Activated T-cell treated with anti-CD3 and anti-CD28 coated beads, Interleukin-2, amount 50 U/mL, for 4 hours (primary cell): Measurements from ENCODE around the gene TMEM107. TPM values are rescaled to one million over a fixed set of nuclear protein-coding genes. Genes with fewer than 3 reads are reported as not detected.

Source experiments
- ATAC-seq, 2 donors: fragments of 200-7000 bp; cut with Tn5 transposase; one replicate each; pipeline ENCODE4 v1.10.0; 2021
- DNase-seq: peaks from one replicate; pipeline ENCODE4 v3.0.0-alpha.2; 2020
- H3K27me3 Mint-ChIP-seq: one replicate; pipeline ENCODE4 v1.8.0; 2021; ENCODE audit warnings: low read depth, mixed read lengths
- H3K36me3 Mint-ChIP-seq: one replicate; pipeline ENCODE4 v1.8.0; 2022; ENCODE audit warnings: mixed read lengths; ENCODE audit not compliant: insufficient read depth
- H3K4me1 Mint-ChIP-seq: one replicate; pipeline ENCODE4 v1.8.0; 2021; ENCODE audit warnings: low read depth, mixed read lengths
- H3K4me3 Mint-ChIP-seq: one replicate; pipeline ENCODE4 v1.8.0; 2021; ENCODE audit warnings: mild to moderate bottlenecking, moderate library complexity, mixed read lengths
- H3K9me3 Mint-ChIP-seq: one replicate; pipeline ENCODE4 v1.8.0; 2021; ENCODE audit warnings: mixed read lengths
- total RNA-seq, 3 donors: library from RNA; stranded (reverse); gene quantifications; one replicate each; pipeline ENCODE4 v1.2.1, GENCODE V29; 2021

The TMEM107 gene
- total RNA-seq, 3 donors from 2014 or later, result 11.9 to 18.6 (median 18.1) TPM

DNA sequence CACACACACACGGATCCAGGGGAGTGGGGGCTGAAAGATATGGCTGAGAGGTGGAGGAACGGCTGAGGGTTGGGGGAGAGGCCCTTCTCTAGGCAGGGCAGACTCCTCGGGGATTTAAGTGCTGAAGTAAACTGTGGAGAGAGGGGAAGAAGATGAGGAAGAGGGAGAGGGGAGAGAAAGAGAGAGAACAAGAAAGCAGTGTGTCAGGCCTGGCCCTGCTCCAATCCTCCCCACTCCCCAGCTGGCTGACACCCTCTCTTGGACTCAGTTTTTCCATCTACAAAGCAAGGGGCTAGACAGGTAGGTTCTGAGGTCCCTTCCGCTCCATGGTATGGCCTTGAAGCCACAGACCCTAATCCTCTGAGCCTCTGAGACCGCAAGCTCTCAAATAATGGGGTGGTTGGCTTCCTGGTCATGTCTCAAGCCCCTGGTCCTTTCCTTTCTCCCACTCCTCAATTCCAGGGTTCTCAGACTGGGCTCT is 15.4 kb downstream of the TMEM107 start:
- Mint-ChIP-seq H3K36me3 (peaks cover 21% of the 10 kb centered on the region), H3K4me1 (peaks cover 56% of the 10 kb centered on the region), H3K27me3 (no peaks in the 10 kb centered on the region), H3K9me3 (no peaks in the 10 kb centered on the region), H3K4me3 (peak overlapping the region; percentile 88)
- no peak for ATAC-seq
- DNase-seq, result no peak

DNA sequence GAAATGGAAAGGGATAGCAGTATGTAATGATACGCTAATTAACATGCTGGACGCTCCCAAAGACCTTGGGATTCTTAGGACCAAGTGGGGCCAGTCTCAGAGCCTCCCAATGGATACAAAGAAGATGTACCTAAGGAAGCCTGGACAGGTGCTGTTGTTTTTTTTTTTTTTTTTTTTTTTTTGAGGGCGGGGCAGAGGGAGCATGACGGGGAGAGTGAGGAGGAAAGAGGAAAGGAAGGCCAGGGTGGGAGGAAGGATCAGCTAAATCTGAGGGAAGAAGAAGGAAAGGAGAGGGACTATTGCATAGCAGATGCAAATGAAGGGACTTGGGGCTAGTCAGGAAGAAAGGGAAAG is 16.0 kb downstream of the TMEM107 start:
- ATAC-seq (no peak), DNase-seq (no peak)
- H3K36me3 Mint-ChIP-seq, result peaks cover 21% of the 10 kb centered on the region
- H3K4me3 Mint-ChIP-seq, result peak overlapping the region; percentile 57
- H3K9me3 Mint-ChIP-seq, result no peaks in the 10 kb centered on the region
- H3K4me1 Mint-ChIP-seq, result peaks cover 56% of the 10 kb centered on the region
- H3K27me3 Mint-ChIP-seq, result no peaks in the 10 kb centered on the region

DNA sequence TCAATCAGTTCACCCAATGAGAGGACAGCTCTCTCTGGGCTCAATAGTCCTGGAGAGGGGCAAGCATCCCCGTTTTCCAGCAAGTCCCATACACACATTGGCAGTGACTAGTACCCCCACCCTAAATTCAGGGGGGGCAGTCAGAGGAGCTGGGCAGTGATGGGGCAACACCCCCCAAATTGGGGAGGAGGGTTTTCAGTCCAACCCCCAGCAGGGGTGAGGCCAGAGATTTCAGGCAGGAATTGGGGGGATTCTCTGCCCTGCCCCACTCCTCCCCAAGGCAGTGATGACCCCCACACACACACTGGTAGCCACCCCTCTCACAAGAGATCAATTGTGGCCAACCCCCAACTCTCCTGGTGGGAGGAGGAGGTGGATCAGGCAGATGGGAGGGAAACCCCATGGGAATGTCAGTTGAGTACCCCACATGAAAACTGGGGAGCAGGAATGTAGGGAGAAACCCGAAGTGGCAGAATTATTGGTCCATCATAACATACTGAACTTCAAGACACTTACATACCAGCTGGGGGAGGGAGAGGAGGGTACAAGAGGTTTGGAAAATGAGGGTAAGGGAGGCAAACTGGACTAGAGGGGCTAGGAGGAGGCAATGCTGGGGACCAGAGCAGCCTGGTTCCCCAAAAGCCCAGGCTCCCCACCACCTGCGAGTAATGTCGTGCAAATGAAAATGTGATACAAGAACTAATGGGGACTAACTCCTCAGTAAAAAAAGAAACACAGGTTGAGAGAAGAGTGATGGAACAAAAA is 16.5 kb downstream of the TMEM107 start:
- ATAC-seq, result no peak
- peaks cover 21% of the 10 kb centered on the region for H3K36me3 Mint-ChIP-seq
- no peaks in the 10 kb centered on the region for H3K27me3 Mint-ChIP-seq
- no peak for DNase-seq
- peak overlapping the region; percentile 58 for H3K4me3 Mint-ChIP-seq
- H3K9me3 Mint-ChIP-seq, result no peaks in the 10 kb centered on the region
- H3K4me1 Mint-ChIP-seq, result peaks cover 50% of the 10 kb centered on the region

DNA sequence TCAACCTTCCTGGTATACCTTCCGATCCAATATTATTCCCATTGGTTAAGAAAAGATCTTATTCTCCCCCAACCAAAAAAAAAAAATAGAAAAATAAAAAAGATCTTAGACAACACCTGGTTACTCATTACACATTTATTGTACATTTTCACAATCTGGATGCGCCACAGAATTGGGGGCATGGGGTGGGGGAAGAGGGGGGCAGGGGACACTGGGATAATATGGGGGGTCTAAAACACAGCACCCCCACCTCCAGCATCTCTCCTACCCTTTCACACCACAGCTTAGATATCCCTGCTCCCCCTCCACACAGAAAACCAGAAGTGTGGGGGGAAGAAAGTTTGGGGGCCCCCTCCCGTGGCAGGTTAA is 17.2 kb downstream of the TMEM107 start:
- DNase-seq, result no peak
- Mint-ChIP-seq H3K4me1 (peaks cover 45% of the 10 kb centered on the region), H3K9me3 (no peaks in the 10 kb centered on the region), H3K27me3 (no peaks in the 10 kb centered on the region), H3K36me3 (peaks cover 21% of the 10 kb centered on the region), H3K4me3 (peak overlapping the region; percentile 68)
- no peak for ATAC-seq

DNA sequence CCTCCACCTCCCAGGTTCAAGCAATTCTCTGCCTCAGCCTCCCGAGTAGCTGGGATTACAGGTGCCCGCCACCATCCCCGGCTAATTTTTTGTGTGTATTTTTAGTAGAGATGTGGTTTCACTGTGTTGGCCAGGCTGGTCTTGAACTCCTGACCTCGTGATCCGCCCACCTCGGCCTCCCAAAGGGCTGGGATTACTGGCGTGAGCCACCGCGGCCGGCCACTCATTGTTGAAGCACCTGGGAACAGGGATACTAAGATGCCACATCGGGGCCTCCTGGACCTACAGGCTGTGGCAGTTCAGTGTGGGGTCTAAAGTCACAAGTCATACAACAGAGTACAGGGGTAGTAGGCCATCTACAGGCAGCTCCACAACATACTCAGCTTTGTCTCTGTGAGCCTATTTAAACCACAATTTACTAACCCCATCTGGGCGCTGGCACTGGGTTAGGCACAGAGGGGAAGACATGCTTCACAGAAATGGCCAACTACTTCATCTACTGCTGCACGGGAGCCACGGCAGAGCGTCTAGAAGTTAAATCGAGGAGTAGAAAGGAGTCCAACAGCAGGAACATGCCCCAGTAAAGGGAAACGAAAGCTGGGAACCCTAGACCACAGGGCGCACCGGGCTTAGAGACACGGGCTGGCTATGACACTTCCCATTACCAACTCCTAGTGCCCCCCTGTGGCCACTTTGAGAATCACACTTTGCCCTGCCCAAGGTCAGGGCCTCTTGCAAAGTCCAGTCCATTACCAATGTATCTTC is 17.7 kb downstream of the TMEM107 start:
- H3K9me3 Mint-ChIP-seq, result no peaks in the 10 kb centered on the region
- H3K36me3 Mint-ChIP-seq, result peaks cover 21% of the 10 kb centered on the region
- H3K4me3 Mint-ChIP-seq, result peak overlapping the region; percentile 68
- H3K27me3 Mint-ChIP-seq, result no peaks in the 10 kb centered on the region
- peak; percentile 83 for DNase-seq
- H3K4me1 Mint-ChIP-seq, result peaks cover 39% of the 10 kb centered on the region
- ATAC-seq, result no peak

DNA sequence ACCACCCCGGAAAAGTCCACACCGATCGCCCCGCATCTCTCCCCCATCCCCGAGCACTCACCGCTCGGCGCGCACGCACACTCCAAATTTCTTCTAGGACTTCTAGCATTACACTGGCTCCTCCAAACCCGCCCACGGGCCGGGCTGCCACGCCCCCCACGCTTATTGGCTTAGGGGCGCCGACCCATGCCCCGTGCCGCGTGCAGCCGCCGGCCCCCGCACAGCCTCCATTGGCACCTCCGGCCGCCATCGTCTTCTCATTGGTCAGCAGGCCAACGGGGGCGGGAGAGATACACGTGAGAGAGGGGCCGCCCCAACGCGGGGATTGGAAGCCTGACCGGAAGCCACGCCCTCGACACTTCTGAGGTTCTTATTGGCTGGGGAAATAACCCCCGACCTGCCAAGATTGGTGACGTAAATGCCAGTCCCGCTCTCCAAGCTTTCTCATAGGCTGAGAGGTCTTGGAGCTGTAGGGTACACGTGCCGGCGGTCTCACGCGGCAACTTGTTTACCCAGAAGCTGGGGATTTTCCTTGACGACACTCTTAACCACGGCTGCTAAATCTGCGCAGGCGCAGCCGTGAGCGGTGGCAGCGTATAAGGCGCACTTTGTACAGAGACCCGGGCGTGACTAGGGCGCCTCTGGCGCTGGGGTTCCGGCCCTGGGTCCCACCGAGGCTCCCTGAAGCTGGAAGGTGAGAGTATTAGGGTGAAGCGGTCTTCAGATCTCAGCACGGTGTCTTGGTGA is 19.8 kb downstream of the TMEM107 start:
- H3K36me3 Mint-ChIP-seq, result peaks cover 17% of the 10 kb centered on the region
- peaks cover 36% of the 10 kb centered on the region for H3K4me1 Mint-ChIP-seq
- DNase-seq, result peak; percentile 100
- H3K27me3 Mint-ChIP-seq, result no peaks in the 10 kb centered on the region
- H3K9me3 Mint-ChIP-seq, result no peaks in the 10 kb centered on the region
- no peak overlapping the region for H3K4me3 Mint-ChIP-seq
- ATAC-seq, result peak; percentile 78 to 79

DNA sequence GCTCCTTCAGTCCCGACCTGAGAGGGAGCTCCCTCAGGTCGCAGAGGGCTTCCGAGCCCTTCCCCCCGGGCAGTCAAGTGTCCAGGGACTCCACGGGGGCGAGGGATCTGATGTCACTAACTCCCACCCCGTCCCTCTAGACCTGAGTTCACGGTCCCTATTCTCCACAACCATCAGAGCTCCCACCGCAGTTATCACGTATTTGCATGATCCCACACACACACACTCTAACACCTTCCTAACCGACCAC is 20.3 kb downstream of the TMEM107 start:
- H3K36me3 Mint-ChIP-seq, result peaks cover 13% of the 10 kb centered on the region

DNA sequence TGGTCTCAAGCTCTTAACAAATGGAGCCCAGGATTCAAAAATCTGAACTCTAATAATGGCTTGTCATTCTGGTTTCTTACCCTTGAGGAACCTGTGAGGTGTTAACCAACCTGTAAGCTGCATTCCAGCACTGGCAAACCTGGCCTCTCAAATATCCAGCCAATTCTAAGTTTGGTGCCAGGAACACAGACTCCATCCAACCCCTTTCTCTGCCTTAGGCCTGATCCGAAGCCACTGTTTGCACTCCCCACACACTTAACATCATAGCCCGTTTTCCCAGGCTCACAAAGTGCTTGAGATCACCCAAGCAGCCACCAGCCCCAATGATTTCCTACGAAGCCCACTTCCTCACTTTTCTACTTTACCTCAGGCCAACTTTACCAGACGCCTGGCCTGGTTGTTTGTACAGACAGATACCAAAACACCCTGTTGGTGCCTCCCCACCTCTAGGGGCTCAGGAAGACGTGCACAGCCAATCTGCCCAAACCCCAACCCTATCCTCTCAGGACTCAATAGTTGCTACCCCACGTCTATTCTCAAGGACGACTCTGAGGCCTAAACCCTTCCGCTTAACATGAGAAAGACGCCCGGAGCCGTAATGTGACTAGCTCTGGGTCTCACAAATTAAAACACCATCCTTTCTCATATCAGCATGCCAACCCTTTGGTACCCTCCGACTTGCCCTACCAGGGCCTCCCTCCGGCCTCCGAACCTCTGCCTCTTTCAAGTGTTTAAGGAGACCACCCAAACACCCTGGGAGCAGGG is 20.8 kb downstream of the TMEM107 start:
- Mint-ChIP-seq H3K4me3 (no peak overlapping the region), H3K9me3 (no peaks in the 10 kb centered on the region), H3K36me3 (peaks cover 9% of the 10 kb centered on the region), H3K4me1 (peaks cover 34% of the 10 kb centered on the region), H3K27me3 (no peaks in the 10 kb centered on the region)
- ATAC-seq (no peak), DNase-seq (no peak)

More for the DNA sequence above, 20.3 kb downstream of the TMEM107 start:
- no peaks in the 10 kb centered on the region for H3K9me3 Mint-ChIP-seq
- no peak for DNase-seq
- ATAC-seq, result no peak
- H3K4me1 Mint-ChIP-seq, result peaks cover 33% of the 10 kb centered on the region
- no peaks in the 10 kb centered on the region for H3K27me3 Mint-ChIP-seq
- no peak overlapping the region for H3K4me3 Mint-ChIP-seq

DNA sequence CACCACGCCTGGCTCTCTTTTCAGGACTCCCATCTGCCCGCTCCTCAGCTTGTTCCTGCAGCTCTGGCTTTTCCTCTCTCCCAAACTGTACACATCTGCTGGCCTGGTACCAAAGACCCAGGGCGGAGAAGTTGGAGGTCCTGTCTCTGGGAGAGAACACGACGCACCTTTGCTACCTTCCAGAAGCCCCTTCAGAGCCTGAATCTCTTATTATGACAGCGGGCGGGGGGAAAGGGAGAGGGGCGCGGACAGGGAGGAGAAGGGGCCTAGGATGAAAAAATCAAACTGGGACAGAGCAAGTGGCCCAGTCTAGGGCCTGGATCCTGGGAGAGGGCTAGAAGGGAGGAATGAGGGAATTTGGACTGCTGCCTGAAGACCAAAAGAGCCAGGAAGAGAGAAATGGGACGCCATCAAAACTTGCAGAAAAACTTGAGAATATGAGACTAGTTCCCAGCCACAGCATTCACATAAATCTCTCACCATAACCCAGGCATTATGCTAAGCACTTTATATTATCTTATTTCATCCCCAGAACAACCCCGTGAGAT is 21.5 kb downstream of the TMEM107 start:
- peaks cover 8% of the 10 kb centered on the region for H3K36me3 Mint-ChIP-seq
- no peaks in the 10 kb centered on the region for H3K9me3 Mint-ChIP-seq
- H3K27me3 Mint-ChIP-seq, result no peaks in the 10 kb centered on the region
- ATAC-seq (no peak), DNase-seq (no peak)
- peaks cover 31% of the 10 kb centered on the region for H3K4me1 Mint-ChIP-seq
- no peak overlapping the region for H3K4me3 Mint-ChIP-seq

DNA sequence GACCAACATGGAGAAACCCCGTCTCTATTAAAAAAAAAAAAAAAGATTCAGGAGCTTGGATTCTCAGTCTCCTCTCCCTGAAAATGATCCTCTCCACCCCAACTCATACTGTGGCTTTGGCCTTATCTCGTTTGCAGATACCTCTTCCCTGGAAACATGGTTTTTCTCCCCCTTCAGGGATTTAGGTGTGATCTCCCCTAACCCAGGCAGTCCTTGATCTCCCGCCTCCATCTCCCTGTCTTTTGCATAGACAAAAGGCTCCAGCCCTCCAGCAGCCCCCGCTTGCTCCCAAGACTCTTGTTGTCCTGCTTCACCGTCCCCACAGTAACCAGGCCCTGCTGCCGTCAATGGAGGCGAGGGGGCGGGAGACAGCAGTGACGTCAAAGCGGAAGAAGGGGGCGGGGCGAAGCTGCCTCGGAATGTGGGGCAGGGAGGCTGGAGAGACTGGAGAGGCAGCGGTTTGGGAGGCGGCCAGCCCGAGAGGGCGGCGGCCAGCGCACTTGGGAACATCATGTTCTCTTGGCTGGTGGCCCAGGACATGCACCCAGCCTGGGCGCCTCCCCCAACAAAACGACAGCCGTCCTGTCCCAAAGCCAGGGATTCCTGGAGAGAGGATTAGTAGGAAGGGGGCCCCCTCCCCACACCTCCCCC is 22.1 kb downstream of the TMEM107 start:
- peaks cover 29% of the 10 kb centered on the region for H3K4me1 Mint-ChIP-seq
- no peak overlapping the region for H3K4me3 Mint-ChIP-seq
- peaks cover 11% of the 10 kb centered on the region for H3K36me3 Mint-ChIP-seq
- DNase-seq (peak; percentile 84), ATAC-seq (no peak)
- no peaks in the 10 kb centered on the region for H3K27me3 Mint-ChIP-seq
- no peaks in the 10 kb centered on the region for H3K9me3 Mint-ChIP-seq

DNA sequence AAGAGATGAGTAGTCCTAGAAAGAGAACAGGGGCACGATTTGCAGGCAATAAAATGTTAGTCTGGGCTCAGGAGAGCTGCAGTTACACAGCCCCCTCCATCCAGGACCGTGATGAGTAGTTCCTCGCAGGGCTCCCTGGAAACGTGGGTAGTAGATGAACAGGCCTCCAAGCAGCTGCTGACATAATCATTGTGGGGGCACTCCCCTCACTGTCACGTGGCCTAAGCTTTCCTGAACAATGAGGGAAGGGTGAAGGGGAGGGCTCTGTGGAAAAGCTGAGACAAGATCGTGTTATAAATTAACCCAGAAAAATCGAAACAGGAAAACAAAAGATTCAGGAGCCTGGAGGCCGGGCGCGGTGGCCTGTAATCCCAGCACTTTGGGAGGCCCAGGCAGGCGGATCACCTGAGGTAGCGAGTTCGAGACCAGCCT is 22.6 kb downstream of the TMEM107 start:
- Mint-ChIP-seq H3K4me3 (no peak overlapping the region), H3K4me1 (peaks cover 24% of the 10 kb centered on the region), H3K36me3 (peaks cover 8% of the 10 kb centered on the region), H3K9me3 (no peaks in the 10 kb centered on the region), H3K27me3 (no peaks in the 10 kb centered on the region)
- peak; percentile 57 for DNase-seq
- ATAC-seq, result no peak

DNA sequence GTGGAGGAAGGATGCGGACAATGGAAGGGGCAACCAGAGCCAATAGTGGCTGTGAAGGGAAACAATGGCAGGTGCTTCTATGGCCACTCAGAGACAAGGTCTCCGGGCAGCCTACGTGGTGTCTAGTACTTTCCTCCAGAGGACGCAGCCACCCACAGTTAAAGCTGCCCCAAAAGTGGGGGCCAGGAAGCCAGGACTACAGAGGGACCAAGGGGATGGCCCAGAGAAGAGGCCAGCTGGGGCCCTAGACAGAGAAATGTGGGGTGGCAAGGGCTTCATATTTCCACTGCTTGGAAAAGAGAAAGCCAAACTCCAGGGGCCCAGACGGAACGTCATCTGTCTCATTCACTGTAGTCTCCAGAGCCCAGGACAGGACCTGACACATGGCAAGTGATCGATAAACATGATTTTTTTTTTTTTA is 23.1 kb downstream of the TMEM107 start:
- no peak for ATAC-seq
- H3K9me3 Mint-ChIP-seq, result no peaks in the 10 kb centered on the region
- no peak for DNase-seq

DNA sequence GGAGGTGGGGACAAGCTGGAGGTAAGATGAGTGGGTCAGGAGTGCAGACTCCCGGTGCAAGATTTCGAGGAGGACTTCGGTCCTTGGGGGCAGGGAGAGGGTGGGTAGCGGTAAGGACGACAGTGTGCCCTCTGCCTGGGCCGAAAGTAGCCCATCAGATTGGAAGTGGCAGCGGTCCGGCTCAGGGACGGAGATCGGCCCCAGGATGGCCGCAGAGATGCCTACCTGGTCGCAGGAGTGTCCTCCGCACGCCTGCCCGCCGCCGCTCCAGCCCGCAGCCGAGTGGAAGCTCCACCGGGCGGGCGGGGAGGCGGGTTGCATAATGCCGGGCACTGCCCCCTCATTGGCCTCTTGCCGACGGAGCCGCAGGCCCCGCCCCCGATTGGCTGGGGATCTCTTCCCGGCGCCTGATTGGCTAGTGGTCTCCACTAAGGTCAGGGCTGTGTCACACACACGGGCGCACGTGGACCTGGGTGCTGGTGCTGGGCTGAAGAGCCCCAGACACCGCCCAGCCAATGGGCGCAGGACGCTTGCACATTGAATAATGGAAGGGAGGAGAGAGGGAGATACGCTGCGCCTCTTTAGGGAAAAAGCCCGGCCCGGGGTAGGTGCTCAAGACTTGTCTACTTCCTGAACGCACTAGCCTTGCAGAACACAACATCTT is 23.9 kb downstream of the TMEM107 start, which contains the start of gene PER1:
Gene PER1 (minus strand): TSS at position 293 of the 664 bp plus-strand sequence. CDS start 1,698 bp downstream, outside the sequence.
- no peaks in the 10 kb centered on the region for H3K9me3 Mint-ChIP-seq
- DNase-seq (peak; percentile 86), ATAC-seq (peak; percentile 15 to 19)
- H3K4me3 Mint-ChIP-seq, result no peak within 1 kb of the TSS
- peaks cover 12% of the 10 kb centered on the region for H3K36me3 Mint-ChIP-seq
- peaks cover 21% of the 10 kb centered on the region for H3K4me1 Mint-ChIP-seq
- H3K27me3 Mint-ChIP-seq, result no peaks in the 10 kb centered on the region

More for the DNA sequence above, 23.1 kb downstream of the TMEM107 start:
- no peak overlapping the region for H3K4me3 Mint-ChIP-seq
- H3K4me1 Mint-ChIP-seq, result peaks cover 21% of the 10 kb centered on the region
- H3K27me3 Mint-ChIP-seq, result no peaks in the 10 kb centered on the region
- peaks cover 8% of the 10 kb centered on the region for H3K36me3 Mint-ChIP-seq
